NCI-H460 (cell line): ENCODE data around the gene LTBP2. TPM values are rescaled to one million over a fixed set of nuclear protein-coding genes. Genes with fewer than 3 reads are reported as not detected.
A peak's percentile ranks its signal among the peaks of the same experiment; 100 is the strongest.

Source experiments
- DNase-seq: peaks from one replicate; pipeline ENCODE4 v3.0.0-alpha.2; 2016; ENCODE audit warnings: low read depth; ENCODE audit errors: extremely low read depth
- total RNA-seq: library from RNA; depleted of rRNA; stranded (reverse); fragments of >200 nt; shearing (Covaris generic); gene quantifications from 2 replicates; pipeline ENCODE4 v1.2.3, GENCODE V29; 2014

The LTBP2 gene
- total RNA-seq, 1 experiment from 2014 or later = 0.79 TPM

DNA sequence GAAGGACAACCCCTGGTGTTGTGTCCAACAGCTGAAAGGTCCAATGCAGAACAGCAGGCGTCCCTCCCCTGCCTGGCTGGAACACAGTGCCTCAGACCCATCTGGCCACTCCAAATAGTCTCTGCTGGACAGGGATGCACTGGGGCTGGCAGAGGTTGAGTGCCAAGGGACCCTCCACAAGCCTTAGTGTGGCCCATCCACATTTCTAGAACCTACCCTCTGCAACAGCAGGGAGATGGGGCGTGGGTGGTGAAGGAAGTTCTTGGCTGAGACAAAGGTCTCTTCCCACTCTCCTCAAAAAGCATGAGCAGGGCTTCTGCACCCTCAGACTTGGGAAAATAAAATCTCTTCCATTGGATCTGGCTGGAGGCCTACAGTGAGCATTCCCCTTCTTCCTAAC lies 36.5 kb downstream of the LTBP2 start:
- DNase-seq = no peak

- no peak for DNase-seq
Observed at GRCh38 chr14:74574706-74575105, 37.3 kb downstream of the LTBP2 start.

DNA sequence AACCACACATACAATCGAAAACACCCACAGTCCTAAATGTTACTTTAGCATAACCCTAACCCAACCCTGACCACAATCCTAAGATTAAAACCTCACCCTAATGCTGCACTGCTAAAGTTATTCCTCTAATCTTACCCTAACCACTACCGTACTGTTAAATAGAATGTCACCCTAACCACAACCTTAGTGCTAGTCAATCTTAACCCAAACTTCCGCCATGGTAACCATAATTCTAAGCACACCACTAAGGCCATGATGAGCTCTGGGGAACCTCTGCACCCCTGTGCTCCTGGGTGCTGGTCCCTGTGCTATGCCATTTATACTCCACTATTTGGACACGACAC lies 38.0 kb downstream of the LTBP2 start:
- DNase-seq = no peak

DNA sequence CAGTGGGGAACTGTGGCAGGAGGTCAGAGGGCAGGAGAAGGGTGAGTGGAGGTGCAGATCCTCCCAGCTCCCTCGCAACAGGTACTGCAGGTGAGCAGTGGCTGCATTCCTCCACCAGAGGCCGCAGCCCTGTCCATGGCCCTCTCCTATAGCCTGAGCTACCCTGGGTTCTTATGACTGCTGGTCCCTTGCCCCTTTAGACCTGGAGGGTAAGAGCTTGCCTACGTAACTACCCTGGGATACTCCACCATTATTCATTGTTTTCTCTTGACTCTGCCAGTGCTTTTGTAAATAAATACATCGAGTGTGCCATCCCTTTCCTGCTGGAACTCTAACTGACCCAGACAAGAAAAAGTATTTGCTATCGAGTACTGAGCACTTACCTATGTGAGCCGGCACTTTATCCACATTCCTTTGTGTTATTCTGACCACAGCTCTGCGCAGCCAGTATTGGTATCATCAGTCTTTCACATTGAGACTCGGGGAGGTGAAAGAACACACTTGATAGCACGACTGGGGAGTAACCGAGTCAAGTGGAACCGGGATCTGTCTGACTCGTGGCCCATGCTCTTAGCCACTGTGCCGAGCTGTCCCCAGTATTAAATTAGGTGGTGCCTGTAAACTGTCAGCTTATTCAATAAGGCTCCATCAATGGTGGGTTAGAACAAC lies 38.5 kb downstream of the LTBP2 start:
- no peak for DNase-seq

GRCh38 chr14:74572726-74573301 lies 39.2 kb downstream of the LTBP2 start:
- peak; percentile 20 for DNase-seq

DNA sequence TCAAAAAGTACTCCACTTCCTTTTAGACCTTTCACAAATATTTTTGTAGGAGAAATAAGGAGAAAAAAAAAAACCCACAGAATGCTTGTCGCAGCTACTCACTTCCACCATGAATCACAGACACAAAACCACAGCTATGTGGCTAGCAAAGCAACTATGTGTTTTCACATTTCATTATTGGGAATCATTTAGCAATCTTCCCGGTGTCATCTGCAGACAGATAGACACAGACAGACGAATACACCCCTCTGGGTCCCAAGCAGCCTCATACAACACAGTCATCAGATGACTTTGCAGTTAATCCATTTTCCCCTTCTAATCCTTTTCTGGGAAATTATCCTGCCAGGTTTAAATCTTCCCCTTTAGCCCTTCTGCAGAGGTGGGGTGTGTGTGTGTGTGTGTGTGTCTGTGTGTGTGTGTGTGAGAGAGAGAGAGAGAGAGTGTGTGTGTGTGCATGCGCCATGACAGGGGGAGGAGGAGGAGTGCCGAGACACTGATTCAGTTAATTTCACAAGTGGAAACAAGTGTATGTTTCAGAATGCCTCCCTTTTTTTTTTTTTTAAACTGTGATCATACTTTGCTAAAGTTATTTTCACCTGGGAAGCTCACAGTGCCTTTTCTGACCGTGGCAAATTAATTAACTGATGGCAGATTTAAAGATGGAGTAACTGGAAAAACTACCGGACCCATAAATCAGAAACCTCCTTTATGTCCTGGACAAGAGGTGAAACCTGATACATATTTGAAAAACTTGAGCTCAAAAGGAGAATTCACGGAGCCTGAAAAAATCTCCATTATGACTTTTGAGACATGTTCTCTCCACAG lies 39.9 kb downstream of the LTBP2 start:
- DNase-seq = peak; percentile 67

DNA sequence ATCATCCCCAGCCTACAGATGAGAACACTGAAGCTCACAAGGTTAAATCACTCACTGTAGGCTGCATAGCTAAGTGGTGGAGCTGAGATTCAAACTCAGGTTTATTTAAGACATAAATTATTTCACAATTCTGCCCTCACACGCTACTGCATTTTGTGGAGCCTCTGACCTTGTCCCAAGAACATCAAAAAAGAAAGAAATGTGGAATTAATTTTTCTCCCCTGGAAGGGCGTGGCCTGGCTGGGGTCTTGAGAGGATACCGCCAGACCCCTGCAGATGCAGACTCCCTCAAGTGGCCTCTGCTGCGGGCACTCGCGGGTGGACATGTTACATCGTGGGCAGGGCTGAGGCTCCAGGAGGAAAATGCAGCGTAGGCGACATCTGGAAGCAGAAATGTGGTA lies 40.6 kb downstream of the LTBP2 start:
- DNase-seq = no peak

GRCh38 chr14:74570696-74571095 lies 41.3 kb downstream of the LTBP2 start:
- no peak for DNase-seq

DNA sequence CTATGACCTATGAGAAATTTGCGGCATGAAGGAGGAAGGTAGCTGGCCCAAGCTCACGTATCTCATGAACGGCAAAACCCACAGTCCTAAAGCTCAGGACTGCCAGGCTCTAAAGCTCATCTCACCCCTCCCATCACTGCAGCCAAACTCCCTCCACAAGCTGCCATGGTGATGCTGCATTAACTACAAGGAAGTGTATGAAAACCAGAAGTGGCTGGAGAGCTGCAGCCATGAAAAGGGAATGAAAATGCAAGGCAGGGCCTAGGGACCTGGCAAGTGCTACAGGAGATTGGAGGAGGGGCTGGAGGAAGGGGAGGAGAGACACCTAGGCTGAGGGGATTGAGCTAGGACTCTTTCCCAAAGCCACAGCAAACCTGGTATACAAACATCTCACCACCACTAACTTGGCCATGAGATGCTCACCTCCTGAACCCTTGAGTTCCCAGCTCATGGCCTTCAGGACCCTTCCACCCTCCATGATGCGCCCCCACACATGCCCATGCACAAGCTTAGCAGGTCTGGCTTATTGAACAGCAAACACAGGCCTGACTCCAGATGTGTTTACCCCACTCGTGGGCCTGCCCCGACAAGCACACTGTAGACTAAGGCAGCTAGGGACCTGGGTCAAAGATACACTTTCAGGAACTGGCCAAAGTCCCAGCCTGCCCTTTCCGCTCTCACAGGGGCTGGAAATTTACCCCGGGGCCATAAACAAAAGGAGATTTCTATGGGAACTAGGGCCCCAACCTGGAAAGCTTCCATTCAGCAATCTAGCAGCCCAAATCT lies 42.0 kb downstream of the LTBP2 start:
- no peak for DNase-seq

DNA sequence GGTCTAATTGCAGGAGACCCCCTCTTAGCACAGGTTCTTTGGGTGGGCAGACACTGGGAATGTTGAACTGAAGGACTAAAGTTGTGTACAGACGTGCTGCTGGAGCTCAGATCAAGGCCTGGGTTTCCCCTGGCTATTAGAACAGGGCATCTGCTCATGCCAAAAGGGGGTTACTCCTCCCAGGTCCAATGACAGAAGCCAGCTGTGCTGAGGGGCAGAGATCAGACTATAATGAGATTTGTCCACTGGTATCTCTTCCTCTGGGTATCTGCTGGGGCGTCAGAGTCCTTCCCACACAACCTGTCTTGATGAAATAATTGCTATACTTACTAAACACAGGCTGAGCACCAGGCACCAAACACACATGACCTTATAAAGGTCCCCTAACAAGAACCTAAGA lies 42.6 kb downstream of the LTBP2 start:
- no peak for DNase-seq

DNA sequence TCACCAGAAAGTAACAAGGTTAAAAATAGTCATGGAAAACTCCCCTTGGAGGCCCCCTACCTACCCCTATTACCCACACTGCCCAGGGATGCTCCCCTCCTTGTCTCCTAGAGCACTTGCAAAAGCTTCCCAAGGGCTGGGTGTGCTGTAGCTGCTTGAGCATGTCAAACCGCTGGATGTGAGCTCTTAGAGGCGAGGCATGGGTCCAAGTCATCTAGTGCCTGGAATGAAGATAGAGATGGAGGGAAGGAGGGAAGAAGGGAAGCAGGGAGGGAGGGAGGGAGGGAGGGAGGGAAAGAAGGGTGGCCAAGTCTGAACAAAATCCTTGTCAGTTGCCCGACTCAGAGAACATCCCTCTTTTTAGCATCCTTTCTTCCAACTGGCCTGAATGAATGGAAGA lies 43.1 kb downstream of the LTBP2 start:
- DNase-seq = no peak

- no peak for DNase-seq
Observed at GRCh38 chr14:74568380-74568649, 43.7 kb downstream of the LTBP2 start.

GRCh38 chr14:74567646-74568379 lies 44.2 kb downstream of the LTBP2 start:
- no peak for DNase-seq

GRCh38 chr14:74567219-74567618 lies 44.8 kb downstream of the LTBP2 start:
- no peak for DNase-seq

DNA sequence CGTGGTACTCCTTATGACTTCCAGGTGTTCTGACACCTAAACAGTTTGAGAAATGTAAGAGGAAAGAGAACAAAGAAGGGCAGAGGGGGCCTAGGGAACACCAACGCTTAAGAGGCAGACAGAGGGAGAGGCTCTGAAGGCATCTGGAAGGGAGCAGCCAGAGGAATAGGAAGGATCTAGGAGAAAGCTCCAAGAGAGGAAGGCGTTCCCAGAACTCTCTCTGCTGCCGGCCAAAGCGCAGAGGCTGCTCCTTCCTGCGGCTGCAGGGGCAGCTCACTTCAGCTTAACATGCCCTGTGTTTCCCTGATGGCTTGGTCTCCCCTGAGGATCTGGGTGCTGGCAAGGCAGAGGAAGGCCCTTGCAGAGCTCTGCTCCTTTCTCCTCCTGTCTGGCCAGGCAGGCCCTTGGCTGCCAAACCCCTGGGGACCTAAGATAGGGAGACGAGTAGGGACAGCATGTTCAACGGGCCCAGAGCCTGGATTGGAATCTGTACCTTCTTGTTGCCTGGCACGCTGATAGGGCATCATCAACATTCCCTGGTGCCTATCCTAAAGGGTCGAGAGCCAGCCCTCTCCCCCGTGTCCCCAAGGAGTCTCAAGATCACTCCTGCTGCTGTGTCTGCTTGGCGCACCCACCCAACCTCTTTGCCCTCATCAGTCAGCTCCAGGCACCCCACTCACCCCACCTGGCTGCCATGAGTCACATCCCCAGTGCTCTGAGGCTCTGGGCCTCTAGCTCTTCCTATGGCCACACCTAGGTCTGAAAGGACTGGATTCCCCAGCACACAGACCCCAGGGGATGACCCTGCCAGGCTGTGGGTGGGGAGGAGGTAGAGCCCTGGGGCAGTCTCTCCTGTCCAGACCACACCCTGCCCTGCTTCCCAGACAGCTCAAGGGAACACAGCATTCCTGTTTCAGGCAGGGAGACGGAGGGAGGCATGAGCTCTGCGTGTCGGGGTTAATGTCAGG lies 45.6 kb downstream of the LTBP2 start:
- no peak for DNase-seq

DNA sequence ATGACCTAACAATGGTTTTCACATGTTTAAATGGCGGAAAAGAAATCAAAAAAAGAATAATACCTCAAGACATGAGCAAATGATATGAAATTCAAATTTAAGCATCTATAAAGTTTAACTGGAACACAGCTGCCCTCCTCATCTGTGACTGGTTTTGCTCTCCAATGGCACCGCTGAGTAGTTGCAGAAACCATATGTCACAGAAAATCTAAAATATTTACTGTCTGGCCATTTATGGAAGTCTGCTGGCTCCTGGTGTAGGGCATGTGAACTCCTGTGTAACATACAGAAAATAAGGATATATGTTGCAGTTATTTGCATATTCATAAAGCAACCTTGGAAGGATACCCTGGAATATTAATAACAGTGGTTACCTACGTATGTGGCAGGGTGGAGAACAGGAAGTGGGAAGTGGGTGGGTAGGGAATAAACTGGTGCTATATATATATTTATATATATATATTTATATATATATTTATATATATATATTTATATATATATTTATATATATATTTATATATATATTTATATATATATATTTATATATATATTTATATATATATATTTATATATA lies 48.4 kb downstream of the LTBP2 start:
- no peak for DNase-seq

DNA sequence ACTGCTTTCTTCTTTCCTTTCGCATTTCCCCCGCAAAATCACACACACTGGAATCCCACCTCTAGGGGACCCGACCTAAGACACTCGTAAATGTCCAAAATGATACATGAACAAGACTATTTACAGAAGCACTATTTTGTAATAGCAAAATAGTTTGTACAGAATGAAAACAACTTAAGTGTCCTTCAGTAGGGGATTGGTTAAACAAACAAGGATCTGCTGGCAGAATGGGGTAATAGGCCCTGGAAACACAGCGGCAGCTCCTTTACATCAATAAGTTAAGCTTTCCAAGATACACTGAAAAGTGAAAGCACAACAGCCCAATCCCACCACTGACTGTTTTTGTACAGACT lies 48.8 kb downstream of the LTBP2 start:
- DNase-seq = no peak

DNA sequence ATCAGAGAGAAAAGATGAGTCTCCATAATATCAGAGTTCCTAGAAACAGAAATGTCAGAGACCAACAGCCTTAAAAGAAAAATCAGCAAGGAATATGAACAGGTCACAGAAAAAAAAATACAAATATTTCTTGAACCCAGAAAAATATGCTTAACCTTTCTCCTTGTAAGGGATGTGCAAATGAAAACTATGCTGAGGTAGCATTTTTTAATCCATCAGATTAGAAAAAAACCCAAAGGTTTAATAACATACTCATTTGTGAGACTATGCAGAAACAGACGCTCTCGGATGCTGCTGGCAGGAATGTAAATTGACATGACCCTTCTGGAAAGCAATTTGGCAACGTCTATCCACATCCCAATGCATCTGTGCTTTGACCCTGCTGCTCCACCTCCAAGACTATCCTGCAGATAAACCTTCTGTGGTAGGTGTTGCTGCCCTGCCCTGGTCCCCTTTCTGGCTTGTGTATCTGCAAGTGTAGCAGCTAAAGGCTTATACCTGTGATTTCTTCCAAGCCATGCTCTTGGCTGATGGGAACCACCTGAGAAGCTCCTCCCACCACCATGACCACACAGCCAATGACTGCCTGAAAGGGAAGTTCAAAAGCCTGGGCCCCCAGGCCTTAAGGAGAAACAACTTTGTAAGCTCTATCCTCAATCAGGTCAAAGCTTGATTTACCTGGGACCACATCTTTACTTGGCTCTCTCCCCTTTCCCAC lies 49.4 kb downstream of the LTBP2 start:
- DNase-seq = no peak

- no peak for DNase-seq
Observed at GRCh38 chr14:74558655-74559054, 53.4 kb downstream of the LTBP2 start.
